Esophagus muscularis mucosa (tissue), 3 donors: ENCODE results near the gene LARP1B.

Source experiments
- POLR2A ChIP-seq: fragments of 450-650 bp; IDR thresholded peaks from one replicate; pipeline ENCODE4 v1.6.1; 2017; ENCODE audit warnings: antibody characterized with exemption, moderate library complexity, mild to moderate bottlenecking, low read depth
- POLR2AphosphoS5 ChIP-seq, 2 donors: sonication (generic); formaldehyde crosslinking; IDR thresholded peaks; one replicate each; pipeline ENCODE4 v1.6.1; 2017; ENCODE audit warnings: antibody characterized with exemption in 2 of 2
- TF ChIP-seq, protein P1 (sequence below), 3 experiments: fragments of 200-600 bp in 2 of 3; fragments of 450-650 bp in 1 of 3; sonication (generic) in 2 of 3; IDR thresholded peaks; one replicate each; pipeline ENCODE4 v1.5.1; 2017 to 2019; ENCODE audit warnings: antibody characterized with exemption in 3 of 3, mild to moderate bottlenecking in 2 of 3, moderate library complexity in 1 of 3

DNA sequence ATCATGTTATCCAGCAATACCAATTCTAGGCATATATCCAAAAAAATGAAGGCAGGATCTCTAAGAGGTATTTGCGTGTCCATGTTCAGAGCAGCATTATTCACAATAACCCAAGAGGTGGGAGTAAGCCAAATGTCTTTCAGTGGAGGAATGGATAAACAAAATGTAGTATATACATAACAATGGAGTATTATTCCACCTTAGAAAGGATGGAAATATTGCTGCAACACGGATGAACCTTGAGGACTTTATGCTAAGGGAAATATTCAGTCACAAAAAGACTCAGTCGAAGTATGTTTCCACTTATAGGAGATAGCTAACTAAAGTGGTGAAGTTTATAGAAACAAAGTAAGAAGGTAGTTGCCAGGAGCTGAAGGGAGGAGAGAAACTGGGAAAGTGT lies 74.3 kb downstream of the LARP1B start:
- TF ChIP-seq, protein P1, sequence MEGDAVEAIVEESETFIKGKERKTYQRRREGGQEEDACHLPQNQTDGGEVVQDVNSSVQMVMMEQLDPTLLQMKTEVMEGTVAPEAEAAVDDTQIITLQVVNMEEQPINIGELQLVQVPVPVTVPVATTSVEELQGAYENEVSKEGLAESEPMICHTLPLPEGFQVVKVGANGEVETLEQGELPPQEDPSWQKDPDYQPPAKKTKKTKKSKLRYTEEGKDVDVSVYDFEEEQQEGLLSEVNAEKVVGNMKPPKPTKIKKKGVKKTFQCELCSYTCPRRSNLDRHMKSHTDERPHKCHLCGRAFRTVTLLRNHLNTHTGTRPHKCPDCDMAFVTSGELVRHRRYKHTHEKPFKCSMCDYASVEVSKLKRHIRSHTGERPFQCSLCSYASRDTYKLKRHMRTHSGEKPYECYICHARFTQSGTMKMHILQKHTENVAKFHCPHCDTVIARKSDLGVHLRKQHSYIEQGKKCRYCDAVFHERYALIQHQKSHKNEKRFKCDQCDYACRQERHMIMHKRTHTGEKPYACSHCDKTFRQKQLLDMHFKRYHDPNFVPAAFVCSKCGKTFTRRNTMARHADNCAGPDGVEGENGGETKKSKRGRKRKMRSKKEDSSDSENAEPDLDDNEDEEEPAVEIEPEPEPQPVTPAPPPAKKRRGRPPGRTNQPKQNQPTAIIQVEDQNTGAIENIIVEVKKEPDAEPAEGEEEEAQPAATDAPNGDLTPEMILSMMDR (IDR thresholded peaks at IDR 0.05), result no peak
- no peak for TF ChIP-seq POLR2A
- no peak for TF ChIP-seq POLR2AphosphoS5 (IDR thresholded peaks at IDR 0.05)
